Fibroblast of the aortic adventitia (primary cell): ENCODE results near the gene MACROD1. TPM values are rescaled to one million over a fixed set of nuclear protein-coding genes. Genes with fewer than 3 reads are reported as not detected.

Experiments used
- DNase-seq: peaks from one replicate; pipeline ENCODE4 v3.0.0-alpha.2; 2010; ENCODE audit warnings: low read depth
- H3K4me3 ChIP-seq: 2 replicates; pipeline ENCODE4 v1.5.1; 2011; ENCODE audit warnings: low read depth, mild to moderate bottlenecking, control low read depth, low read length, moderate library complexity
- CTCF ChIP-seq: IDR thresholded peaks from 2 replicates; pipeline ENCODE4 v1.5.1; 2011; ENCODE audit warnings: mild to moderate bottlenecking, low read length, control low read depth, inconsistent platforms; ENCODE audit not compliant: insufficient read depth
- small RNA-seq: library from RNA; depleted of rRNA; stranded (forward); fragments of <200 nt; gene quantifications from one replicate; pipeline ENCODE3, GENCODE V24; 2012
- total RNA-seq: library from RNA; depleted of rRNA; stranded (reverse); fragments of >200 nt; gene quantifications from 2 replicates; pipeline ENCODE4 v1.2.3, GENCODE V29; 2012; ENCODE audit warnings: low replicate concordance

MACROD1 gene
- total RNA-seq, 1 donor: 14.5 TPM

DNA sequence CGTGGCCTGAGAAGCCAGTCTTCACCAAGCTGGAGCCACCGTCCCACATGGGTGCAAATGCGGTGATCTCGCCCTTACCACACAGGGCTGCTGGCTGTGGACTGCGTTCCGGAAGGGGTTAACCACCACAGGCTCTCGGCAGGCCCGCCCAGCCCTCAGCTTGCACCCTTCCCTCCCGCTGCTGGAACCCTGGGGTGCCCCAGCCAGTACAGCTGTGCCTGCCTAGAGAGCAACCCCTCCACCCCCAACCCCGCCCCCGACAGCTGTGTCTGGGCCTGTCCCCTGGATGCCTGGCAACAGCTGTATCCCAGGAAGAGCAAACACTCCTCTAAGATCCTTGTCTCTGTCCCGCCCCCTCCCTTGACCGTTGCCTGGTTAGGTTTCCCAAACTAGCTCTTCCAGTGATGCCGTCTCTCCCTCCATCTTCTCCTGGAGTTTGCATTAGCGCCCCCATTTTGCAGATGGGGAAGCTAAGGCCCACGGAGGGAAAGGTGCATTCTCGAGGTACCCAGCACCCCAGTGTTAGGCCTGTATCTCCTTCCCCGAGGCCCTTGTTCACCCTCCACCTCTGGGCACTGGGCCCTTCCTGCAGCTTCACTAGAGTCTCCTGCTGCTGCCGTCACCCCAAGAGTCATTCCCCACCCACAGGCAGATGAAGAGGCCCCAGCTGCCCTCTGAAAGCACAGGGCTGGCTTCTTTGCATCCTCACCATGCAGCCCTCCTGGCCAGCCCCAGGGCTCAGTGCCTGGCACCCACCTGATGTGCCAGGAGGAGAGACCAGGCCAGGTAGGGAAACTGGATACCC is 204.1 kb downstream of the MACROD1 start:
- peak; percentile 27 for DNase-seq
- no peak for TF ChIP-seq CTCF
- no peak overlapping the region for H3K4me3 ChIP-seq

- no peak for TF ChIP-seq CTCF
- no peak overlapping the region for H3K4me3 ChIP-seq
- DNase-seq: no peak
Measured at GRCh38 chr11:63958008-63958407, 207.9 kb downstream of the MACROD1 start.

- no peak overlapping the region for H3K4me3 ChIP-seq
- no peak for TF ChIP-seq CTCF
- no peak for DNase-seq
Measured at GRCh38 chr11:63952570-63952969, 213.3 kb downstream of the MACROD1 start.

DNA sequence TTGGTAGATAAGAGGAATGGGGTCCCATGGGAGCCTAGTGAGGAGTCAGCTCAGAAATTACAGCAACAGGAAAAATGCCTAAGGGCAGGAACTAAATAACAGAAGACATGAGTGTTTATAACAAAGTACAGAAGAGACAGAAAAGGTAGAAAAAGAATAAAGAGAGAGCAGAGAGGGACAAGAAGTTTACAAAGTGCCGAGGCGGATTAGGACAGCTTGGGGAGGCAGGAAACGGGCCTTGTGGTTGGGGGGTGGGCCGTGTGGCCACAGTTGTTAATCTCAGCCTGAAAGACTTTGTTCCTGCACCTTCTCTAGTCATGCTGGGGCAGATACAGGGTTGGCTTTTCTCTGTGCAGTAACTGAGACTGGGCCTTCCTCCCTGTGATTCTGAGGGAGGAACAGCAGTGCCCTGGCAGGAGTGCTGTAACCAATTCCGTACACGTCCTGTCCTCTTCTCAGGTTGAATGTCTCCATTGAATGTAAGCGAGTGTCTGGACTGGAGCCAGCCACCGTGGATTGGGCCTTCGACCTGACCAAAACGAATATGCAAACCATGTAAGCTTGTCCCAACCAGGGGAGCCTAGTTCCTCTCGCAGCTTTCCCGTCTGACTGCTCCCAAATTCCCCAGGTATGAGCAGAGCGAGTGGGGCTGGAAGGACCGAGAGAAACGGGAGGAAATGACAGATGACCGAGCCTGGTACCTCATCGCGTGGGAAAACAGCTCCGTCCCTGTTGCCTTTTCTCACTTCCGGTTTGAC is 214.0 kb downstream of the MACROD1 start:
- no peak for TF ChIP-seq CTCF
- H3K4me3 ChIP-seq: no peak overlapping the region
- DNase-seq: no peak

Small RNA genes within 50 kb of the gene (small RNA-seq; reads per million reads assigned to genes)
- gene RNU6-45P: not detected

Other genes with a start within 250 kb of the MACROD1 start
- 2.9 and 3.3 TPM in 2 replicates for gene RCOR2, start 248.9 kb downstream of the MACROD1 start, total RNA-seq
- gene NAA40, start 227.1 kb downstream of the MACROD1 start, total RNA-seq: 13.3 and 15.4 TPM in 2 replicates
- gene COX8A, start 191.5 kb downstream of the MACROD1 start, total RNA-seq: 68.4 and 252 TPM in 2 replicates
- 5.5 and 32.4 TPM in 2 replicates for gene OTUB1, start 179.7 kb downstream of the MACROD1 start, total RNA-seq
- 0.18 TPM in 1 of 2 replicates, not detected in the other for gene FLRT1, start 130.2 kb downstream of the MACROD1 start, total RNA-seq
- 112 and 142 TPM in 2 replicates for gene STIP1, start 20.1 kb upstream of the MACROD1 start, total RNA-seq
- 7.0 and 7.2 TPM in 2 replicates for gene FERMT3, start 40.6 kb upstream of the MACROD1 start, total RNA-seq
- gene TRPT1, start 60.1 kb upstream of the MACROD1 start, total RNA-seq: 18.9 and 33.3 TPM in 2 replicates
- 39.0 and 50.9 TPM in 2 replicates for gene NUDT22, start 60.2 kb upstream of the MACROD1 start, total RNA-seq
- 6.5 and 9.0 TPM in 2 replicates for gene DNAJC4, start 64.4 kb upstream of the MACROD1 start, total RNA-seq
- gene VEGFB, start 68.5 kb upstream of the MACROD1 start, total RNA-seq: 17.3 and 37.5 TPM in 2 replicates
- gene FKBP2, start 75.0 kb upstream of the MACROD1 start, total RNA-seq: 34.3 and 60.3 TPM in 2 replicates
- 42.1 and 264 TPM in 2 replicates for gene PPP1R14B, start 80.8 kb upstream of the MACROD1 start, total RNA-seq
- gene PLCB3, start 85.4 kb upstream of the MACROD1 start, total RNA-seq: 22.5 and 47.5 TPM in 2 replicates
- gene BAD, start 118.6 kb upstream of the MACROD1 start, total RNA-seq: 56.2 and 69.6 TPM in 2 replicates
- 14.4 and 20.3 TPM in 2 replicates for gene GPR137, start 119.7 kb upstream of the MACROD1 start, total RNA-seq
- not detected in 2 replicates for gene KCNK4, start 125.2 kb upstream of the MACROD1 start, total RNA-seq
- not detected in 2 replicates for gene CATSPERZ, start 134.2 kb upstream of the MACROD1 start, total RNA-seq
- 21.6 and 45.2 TPM in 2 replicates for gene ESRRA, start 139.4 kb upstream of the MACROD1 start, total RNA-seq
- 177 and 274 TPM in 2 replicates for gene TRMT112, start 151.4 kb upstream of the MACROD1 start, total RNA-seq
- 257 and 510 TPM in 2 replicates for gene PRDX5, start 152.0 kb upstream of the MACROD1 start, total RNA-seq
- 1.2 and 5.1 TPM in 2 replicates for gene CCDC88B, start 174.1 kb upstream of the MACROD1 start, total RNA-seq
- gene RPS6KA4, start 193.0 kb upstream of the MACROD1 start, total RNA-seq: 47.3 and 72.1 TPM in 2 replicates